Non-pigmented ciliary epithelial cell (primary cell): ENCODE measurements around the gene MCF2L2.
"Not testable (repeated sequence)": the region's sequence is repeated elsewhere in the genome, so short reads cannot be mapped to it uniquely, and the experiment has no call there.

Experiments used
- DNase-seq: peaks from one replicate; pipeline ENCODE4 v3.0.0-alpha.2; 2010; ENCODE audit warnings: low read depth

The MCF2L2 gene

DNA sequence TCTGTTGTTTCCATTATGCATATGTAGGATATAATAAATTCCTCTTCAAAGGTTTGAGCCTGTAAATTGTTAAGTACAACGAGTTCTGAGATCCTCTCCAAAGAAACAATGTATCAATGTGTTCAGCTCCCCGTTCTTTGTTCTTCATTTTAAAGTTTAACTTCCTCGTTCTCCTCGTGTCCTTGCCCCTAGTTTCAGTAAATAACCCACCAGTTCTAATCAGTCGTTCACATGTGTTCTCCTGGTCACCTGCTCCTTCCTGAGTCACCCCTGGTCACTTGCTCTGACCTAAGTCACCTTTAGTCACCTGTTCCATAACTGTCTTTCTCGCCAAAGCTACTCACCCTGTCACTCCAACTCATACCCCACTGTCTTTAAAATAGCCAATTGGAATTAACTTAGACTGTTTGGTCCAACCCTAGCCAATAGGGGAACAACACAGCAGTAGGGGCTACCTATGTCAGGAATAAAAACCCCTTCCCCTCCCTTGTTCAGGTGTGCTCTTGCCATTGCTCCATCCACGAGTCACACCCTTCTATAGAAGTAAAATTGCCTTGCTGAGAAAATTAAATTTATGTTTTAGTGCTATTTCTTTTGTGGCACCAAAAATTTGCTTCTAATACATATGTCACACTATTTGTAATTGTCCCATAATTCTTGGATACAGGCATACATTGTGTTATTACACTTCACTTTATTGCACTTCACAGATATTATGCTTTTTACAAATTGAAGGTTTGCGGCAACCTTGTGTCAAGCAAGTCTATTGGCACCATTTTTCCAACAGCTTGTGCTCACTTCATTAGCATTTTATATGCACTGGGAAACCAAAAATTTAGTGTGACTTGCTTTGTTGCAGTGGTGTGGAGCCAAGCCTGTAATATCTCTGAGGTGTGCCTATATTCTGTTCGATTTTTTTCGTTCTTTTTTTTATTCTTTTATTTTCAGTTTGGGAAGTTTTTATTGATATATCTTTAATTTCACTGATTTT is 15.3 kb upstream of the MCF2L2 start:
- DNase-seq, result no peak

DNA sequence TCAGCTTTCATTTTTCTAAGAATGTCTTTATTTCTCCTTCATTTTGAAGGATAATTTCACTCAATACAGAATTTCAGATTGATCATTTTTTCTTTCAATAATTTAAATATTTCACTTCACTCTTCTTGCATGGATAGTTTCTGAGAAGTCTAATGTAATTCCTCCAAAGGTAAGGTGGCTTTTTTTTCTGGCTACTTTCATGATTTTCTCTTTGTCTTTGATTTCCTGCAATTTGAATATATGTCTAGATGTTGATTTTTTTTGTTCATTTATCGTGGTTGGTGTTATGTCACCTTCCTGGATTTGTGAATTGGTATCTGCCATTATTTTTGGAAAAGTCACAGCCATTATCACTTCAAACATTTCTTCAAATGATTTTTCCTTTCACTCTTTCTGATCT is 14.6 kb upstream of the MCF2L2 start:
- DNase-seq, result no peak

DNA sequence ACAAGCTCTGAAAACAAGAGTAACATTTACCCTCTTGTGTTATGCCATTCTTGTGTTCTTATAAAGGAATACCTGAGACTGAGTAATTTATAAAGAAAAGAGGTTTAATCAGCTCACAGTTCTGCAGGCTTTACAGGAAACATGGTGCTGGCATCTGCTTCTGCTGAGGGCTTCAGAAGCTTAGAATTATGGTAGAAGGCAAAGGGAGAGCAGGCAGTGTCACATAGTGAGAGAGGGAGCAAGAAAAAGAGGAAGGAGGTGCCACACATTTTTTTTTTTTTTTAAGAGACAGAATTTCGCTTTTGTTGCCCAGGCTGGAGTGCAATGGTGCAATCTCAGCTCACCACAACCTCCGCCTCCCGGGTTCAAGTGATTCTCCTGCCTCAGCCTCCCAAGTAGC is 12.1 kb upstream of the MCF2L2 start:
- not testable (repeated sequence) for DNase-seq

DNA sequence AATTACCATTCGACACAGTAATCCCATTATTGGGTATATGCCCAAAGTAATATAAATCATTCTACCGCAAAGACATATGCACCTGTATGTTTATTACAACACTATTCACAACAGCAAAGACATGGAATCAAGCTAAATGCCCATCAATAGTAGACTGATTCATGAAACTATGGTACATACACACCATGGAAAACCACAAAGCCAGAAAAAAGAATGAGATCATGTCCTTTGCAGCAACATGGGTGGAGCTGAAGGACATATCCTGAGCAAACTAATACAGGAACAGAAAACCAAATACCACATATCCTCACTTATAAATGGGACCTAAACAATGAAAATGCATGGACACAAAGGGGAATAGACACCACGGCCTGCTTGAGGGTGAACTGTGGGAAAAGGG is 11.1 kb upstream of the MCF2L2 start:
- no peak for DNase-seq

DNA sequence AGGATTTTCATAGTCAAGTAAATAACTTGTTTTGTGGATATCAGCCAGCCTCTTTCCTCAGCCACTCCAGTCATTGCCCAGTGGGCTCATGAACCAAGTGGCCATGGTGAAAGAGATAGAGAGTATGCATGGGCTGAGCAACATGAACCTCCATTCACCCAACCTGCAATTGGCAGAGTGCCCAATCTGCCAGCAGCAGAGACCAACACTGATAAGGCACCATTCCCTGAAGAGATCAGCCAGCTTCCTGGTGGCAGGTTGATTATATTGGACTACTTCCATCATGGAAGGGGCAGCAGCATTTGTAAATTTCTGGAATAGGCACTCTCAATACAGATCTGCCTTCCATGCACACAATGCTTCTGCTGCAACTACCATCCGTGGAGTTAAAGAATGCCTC is 10.3 kb upstream of the MCF2L2 start:
- no peak for DNase-seq

DNA sequence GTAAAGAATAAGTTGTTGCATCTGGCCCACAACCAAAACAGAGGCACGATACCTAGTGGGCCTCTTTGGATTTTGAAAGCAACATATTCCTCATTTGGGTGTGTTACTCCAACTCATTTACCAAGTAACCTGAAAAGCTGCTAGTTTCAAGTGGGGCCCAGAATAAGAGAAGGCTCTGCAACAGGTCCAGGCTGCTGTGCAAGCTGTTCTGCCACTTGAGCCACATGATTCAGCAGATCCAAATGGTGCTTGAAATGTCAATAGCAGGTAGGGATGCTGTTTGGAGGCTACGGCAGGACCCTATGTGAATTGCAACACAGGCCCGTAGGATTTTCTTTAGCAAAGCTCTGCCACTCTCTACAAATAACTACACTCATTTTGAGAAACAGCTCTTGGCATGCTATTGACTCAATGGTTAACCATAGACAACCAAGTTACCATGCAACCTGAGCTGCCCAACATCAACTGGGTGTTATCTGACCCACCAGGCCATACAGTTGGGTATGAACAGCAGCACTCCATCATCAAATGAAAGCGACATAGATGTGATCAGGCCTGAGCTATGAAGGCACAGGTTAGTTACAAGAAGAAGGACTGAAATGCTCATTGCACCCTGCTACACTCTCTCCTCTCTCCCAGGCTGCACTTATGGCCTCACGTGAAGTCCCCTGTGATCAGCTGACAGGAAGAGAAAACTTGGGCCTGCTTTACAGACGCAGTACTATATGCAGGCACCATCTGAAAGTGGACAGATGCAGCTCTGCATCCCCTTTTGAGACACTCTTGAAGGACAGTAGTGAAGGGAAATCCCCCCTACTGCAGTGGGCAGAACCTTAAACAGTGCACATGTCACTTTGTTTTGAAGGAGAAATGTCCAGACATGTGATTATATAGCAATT is 9.5 kb upstream of the MCF2L2 start:
- DNase-seq, result no peak

DNA sequence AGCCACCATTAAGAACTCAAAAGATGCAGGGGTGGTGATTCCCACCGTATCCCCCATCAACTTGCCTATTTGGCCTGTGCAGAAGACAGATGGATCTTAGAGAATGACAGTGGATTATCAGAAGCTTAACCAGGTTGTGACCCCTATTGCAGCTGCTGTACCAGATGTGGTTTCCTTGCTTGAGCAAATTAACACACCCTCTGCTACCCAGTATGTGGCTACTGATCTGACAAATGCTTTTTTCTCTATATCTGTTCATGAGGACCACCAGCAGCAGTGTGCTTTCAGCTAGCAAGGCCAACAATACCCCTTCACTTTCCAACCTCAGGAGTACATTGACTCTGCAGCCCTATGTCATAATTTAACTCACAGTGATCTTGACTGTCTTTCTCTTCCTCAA is 8.6 kb upstream of the MCF2L2 start:
- no peak for DNase-seq

DNA sequence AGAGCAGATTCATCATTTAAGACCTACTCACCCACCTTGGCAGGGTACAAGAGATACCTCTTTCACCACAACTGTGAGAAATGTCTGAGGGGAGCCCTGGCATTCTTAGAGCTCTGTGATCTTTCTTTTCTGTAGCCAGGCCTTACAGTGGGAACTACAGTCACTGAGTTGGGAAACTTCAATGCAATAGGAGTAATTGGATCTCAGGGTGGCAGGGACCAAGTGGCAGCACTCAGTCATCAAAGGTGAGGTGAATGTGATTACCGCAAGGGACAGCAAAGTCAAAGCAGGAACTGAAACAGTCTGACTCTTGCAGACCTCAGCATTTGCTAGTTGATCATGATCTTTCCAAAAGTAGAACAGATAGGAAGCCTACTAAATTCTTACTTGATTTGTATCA is 7.2 kb upstream of the MCF2L2 start:
- DNase-seq, result no peak

DNA sequence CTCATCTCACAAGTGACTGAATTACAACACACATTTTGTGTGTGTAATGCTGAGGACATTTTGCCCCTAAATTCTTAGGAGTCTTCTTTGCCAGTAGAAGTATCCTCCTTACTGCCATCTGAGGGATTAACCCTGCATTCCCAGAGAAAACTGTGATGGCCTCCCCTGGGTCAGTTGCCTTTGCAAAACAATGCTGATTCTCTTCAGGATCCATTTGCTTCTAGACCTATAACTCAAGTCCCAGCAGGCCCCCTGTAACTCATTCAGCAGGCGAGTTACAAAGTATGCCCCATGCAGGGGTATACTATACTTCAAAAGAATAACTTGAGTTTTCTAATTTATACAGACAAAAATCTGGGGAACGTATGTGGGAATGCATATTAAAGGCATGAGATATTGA is 6.6 kb upstream of the MCF2L2 start:
- DNase-seq, result no peak

DNA sequence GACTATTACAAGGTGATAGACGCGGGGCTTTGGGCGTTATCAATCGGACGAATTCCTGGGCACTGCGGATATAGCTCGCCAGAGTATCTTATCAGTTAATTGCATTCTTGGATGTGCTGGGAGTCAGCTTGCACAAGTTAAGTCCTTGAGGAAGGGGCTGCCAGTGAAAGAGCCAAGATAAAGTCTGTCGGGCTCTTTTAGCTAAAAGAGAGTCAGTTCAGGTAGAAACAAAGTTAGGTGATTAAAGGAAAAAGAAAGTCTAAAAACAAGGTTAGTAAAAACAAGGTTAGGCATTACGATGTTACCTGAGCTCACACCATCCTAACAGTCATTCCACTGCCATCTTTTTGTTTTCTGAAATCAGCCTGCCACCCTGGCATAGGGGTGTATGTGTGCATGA is 6.1 kb upstream of the MCF2L2 start:
- DNase-seq, result no peak

DNA sequence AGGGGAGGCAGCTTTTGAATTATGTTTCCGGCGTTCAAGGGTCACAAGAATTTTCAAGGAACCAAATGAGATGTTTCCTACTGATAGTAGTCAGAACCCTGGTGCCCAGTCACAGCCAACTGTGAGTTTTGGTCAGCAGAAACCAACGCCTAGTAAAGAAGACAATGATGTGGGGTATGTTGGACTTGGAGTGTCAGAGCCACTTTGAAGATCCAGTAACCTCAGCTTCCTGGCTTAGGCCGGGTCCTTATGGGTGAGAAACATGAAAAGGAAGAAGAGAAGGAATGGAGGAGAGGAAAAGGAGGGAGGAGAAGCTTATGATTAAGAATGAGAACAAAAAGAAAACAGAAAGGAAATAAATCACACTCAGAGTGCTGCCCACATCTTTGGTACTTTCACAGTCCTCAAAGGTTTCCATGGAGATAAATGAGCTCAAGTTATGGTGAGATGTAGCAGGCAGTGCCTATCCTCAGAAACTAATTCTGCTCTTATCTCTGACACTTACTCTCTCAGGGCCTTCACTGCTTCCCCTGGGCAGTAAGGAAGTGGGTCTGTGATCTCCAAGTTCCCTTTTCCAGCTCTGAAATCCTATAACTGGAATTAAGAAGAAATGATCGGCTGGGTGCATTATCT is 2.0 kb upstream of the MCF2L2 start:
- DNase-seq, result no peak

DNA sequence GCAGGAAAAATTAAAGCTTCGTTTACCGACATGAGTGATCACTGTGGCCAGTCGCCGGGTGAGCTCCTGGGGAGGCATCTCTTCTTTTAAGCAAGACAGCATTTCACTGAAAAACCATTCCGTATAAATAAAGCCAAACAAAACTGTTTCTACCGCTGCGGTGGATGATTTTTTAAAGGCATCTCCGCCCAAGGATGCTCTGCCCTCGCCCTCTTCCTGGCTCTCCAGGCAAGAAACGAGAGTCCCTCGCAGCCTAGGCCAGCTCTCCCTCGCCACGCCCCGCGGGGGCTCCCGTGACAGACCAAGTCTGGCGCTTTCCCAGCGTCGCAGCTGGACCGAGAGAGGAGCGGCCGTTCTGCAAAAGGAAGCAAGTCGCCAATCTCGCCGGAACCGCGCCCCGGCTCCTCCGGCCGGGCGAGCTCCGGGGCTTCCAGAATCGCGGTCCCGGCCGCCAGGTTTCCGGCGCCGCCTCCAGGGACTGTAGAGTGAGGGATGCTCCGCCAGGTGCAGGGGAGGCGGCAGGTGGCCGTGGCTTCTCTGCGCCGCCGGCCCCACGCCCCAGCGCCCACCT is 458 bp downstream of the MCF2L2 start:
- DNase-seq, result no peak

DNA sequence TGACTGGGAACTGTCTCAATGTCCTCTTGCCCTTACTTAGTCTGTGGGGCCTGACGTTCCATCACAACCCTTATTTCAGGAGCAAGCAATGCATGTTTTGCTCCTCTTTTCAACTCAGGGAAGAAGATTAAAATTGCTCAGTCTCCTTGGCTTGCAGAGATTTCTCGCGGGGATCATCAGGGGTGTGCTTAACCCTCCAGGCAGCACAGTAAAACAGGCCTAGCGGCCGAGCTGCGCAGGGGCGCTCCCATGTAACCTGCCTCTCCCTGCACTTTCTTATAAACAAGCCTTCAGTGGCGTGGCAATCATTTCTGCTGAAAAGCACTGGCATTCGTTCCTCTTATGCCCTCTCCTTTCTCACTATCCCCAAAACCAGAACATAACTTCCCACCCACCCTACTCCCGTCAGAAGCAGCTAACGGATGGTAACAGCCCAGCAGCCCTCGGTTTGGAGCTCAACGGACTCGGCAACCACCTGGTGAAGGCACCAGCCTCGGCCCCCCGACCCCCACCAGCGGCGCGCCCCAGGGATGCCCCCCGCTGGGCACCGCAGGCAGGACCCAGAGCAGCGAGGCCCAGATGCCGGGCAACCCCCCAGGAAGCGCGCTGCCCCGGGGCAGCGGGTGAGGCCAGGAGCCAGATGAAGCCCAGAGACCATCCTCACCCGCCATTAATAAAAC is 1.1 kb downstream of the MCF2L2 start:
- no peak for DNase-seq

DNA sequence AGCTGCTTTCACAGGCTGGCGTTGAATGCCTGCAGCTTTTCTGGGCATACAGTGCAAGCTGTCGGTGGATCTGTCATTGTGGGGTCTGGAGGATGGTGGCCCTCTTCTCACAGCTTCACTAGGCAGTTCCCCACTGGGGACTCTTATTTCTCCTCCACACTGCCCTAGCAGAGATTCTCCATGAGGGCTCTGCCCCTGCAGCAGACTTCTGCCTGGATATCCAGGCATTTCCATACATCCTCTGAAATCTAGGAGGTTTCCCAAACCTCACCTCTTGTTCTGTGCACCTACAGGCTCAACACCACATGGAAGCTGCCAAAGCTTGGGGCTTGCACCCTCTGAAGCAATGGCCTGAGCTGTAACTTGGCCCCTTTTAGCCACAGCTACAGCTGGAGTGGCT is 9.6 kb downstream of the MCF2L2 start:
- not testable (repeated sequence) for DNase-seq

DNA sequence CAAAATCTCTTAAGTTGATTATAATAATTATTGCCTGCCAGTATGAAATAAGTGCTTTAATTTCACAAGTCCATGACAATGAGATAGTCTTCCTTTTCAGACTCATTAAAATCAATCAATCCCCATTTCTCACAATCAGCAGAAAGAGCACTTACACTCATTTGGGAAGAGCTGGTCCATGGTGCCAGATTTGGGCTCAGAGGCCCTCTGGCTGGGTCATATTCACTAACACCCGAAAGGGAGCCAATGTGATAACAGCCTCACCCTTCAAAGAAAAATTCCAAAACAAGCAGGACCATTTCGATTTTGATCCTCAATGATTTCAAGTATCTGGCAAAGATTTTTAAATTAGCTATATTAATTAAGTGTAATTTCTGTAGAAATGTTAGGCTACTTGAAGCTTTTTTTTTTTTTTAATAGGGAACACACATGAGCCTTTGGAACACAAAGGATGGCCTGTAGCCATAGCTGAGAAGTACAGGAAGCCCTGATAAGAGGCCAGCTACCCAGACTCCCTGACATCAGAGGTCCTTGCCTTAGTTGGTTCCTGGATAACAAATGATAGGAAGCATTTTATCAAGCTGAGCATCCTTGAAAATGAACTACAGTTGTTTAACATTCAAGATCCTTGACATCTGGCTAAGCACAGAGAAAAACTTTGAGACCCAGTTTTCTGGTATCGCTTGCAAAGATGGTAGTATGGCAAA is 17.1 kb downstream of the MCF2L2 start:
- DNase-seq, result no peak

DNA sequence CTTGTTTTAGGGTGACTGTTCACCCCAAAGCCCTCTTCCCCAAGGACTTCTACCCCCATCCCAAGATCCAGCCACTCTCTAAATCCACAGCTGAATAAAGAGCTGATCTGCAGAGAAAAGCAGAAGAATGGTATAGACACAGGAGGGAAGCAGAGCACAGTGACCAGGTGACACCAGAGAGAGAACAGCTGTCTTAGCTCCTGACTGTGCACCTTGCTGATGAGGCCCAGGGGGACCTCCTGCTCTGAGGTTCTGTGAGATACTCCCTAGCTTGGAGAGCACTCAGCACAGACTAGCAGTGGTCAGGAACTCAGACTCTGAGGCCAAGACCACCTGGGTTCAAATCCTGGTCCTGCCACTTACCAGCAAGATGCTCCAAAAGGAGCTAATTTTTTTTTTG is 17.7 kb downstream of the MCF2L2 start:
- no peak for DNase-seq

DNA sequence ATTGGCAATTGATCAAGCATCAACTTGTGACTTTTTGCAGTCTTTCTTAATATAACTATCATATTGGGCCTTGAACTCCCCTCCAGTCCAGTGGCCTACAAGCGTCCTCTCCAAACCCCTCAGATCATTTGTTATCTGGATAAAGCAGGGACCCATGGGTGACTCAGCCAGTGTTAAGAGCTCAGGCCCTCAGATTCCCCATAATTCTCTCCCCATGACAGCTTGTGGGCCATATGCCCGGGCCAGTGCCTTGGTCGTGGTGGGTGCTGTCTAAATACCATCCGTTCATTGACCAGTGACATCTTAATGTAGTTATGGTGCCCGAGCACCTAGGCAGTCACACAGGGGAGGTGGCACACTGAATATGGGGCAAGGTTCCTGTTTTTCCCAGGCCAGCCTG is 18.1 kb downstream of the MCF2L2 start:
- DNase-seq, result no peak

DNA sequence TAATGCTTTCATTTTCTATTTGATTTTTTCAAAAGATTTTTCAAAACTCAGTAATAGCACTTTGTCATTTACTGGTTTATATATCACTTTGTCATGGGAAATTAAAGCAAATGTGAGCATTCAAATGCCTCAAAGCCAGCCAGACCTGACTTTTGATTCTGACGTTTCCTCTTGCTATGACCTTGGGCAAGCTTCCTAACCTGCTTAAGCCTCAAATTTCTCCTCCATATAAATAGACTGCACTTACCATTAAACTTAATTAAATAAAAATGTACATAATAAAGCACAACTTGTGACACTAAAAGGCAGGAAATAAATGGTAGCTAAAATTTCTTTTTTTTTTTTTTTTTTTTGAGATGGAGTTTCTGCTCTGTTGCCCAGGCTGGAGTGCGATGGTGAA is 19.2 kb downstream of the MCF2L2 start:
- no peak for DNase-seq

DNA sequence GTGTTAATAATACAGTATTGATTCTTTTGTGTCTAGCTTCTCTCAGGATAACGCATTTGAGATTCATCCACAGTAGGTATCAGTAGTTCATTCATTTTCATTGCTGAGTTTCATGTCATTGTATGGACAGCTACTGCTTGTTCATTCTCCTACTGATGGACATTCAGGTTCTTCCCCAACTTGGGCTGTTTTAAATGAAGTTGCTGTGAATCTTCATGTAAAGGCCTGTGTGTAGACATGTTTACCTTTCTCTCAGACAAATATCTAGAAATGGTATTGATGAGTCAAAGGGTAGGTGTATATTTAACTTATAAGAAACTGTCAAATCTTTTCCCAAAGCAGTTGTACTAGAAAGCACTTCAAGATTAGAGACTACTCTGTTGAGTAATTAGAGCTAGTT is 26.7 kb downstream of the MCF2L2 start:
- DNase-seq, result no peak

DNA sequence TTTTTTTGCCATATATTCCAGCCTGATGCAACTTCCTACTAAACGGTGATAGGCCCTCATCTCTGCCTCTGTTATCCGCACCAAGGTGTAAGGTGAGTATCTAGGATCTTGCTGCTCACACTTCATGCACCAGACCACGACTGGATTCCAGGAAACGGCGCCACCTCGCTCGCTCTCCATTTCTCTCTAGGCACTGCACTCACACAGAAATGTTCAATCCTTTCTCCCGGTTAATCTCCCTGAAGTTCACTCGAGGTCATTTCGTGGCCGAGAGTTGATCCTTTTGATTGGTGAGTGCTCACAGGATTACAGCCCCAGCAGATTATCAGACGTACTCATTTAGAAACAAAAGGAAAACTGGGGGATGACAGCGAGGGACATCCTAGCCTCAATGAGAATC is 28.1 kb downstream of the MCF2L2 start:
- DNase-seq, result no peak
